Measurements from ENCODE around the gene SULT4A1.

GRCh38 chr22:43828725-43828997, 33.7 kb downstream of the SULT4A1 start:
- TF ChIP-seq CTBP1 (IDR thresholded peaks at IDR 0.05; ENCODE audit: borderline replicate concordance) (no peak), SP1 (IDR thresholded peaks at IDR 0.05) (no peak), FOXM1 (IDR thresholded peaks at IDR 0.05; ENCODE audit: borderline replicate concordance) (no peak), ELF4 (IDR thresholded peaks at IDR 0.05) (no peak), TARDBP (IDR thresholded peaks at IDR 0.05) (no peak), ZNF384 (IDR thresholded peaks at IDR 0.05) (no peak), PKNOX1 (IDR thresholded peaks at IDR 0.05) (no peak), NFRKB (IDR thresholded peaks at IDR 0.05) (no peak), ARNT (IDR thresholded peaks at IDR 0.05) (no peak), BHLHE40 (IDR thresholded peaks at IDR 0.05; ENCODE audit: borderline replicate concordance) (no peak), FOXK2 (IDR thresholded peaks at IDR 0.05) (no peak)

Measured in HEK293T (cell line).